ENCODE results near the gene DNAI2.

GRCh38 chr17:74299226-74300009 is 25.4 kb downstream of the DNAI2 start:
- TF ChIP-seq CTCF (IDR thresholded peaks at IDR 0.05) (no peak), POLR2A (IDR thresholded peaks at IDR 0.05) (no peak)

All from upper lobe of left lung (tissue), 4 donors.